Choroid plexus epithelial cell (primary cell): Measurements from ENCODE around the gene TEDC2.
"Not testable (repeated sequence)": the region's sequence is repeated elsewhere in the genome, so short reads cannot be mapped to it uniquely, and the experiment has no call there.

Source experiments
- DNase-seq: peaks from one replicate; pipeline ENCODE4 v3.0.0-alpha.2; 2010; ENCODE audit warnings: low read depth
- H3K4me3 ChIP-seq: 2 replicates; pipeline ENCODE4 v1.5.1; 2011; ENCODE audit warnings: low read depth, mild to moderate bottlenecking, control low read depth, low read length, moderate library complexity
- CTCF ChIP-seq: conservative IDR thresholded peaks from 2 replicates; pipeline ENCODE4 v1.5.1; 2011; ENCODE audit warnings: low read depth, mild to moderate bottlenecking, control low read depth, inconsistent platforms, low read length, moderate library complexity

TEDC2 gene

DNA sequence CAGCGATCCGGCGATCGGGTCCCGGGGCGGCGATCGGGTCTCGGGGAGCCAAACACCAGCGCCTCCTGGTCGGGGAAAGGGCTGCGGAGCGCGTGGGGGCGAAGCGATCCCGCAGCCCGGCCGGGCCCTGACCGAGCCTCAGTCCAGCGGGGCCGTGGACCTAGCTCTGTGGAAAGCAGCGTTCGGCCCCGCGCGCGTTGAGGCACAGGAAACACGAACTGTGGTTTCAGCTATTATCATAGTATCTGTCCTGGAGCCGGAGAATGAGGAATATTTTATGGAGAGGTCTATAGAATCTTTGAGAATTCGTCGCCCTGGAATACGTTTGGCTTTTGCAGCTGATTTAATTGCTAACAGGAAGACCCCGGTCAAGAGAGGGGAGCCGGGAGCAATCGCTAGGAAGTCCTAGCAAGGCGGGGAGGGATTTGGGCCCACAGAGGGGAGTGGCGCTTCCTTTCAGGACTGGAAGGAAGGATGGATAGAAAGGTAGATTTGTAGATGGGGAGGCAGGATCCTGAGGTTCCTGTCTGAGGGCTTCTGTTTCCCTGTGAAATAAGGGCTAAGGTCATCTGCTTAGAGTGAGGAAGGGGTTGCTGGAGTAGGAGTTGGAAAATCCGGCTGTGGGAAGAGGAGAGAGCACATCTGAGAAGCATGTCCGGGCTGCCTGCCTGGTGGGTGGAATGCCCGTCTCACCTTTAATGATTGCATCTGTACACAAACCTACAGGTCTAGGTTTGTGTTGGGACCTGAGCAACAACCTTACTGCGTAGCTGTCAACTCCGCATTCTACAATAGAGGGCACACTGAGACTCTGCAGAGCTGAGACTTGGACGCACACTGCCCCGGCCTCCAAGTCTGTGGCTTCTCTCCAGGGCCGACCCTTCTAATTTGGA is 29.9 kb upstream of the TEDC2 start:
- DNase-seq, result peak; percentile 47
- peak overlapping the region; percentile 87 for H3K4me3 ChIP-seq
- peak; percentile 42 for TF ChIP-seq CTCF

- TF ChIP-seq CTCF, result peak; percentile 29
- DNase-seq, result no peak
- no peak overlapping the region for H3K4me3 ChIP-seq
Observed at GRCh38 chr16:2432286-2432685, 27.6 kb upstream of the TEDC2 start.

- no peak for DNase-seq
- no peak for TF ChIP-seq CTCF
- no peak overlapping the region for H3K4me3 ChIP-seq
Observed at GRCh38 chr16:2432801-2433505, 27.0 kb upstream of the TEDC2 start.

- DNase-seq, H3K4me3 ChIP-seq: not testable (repeated sequence)
Observed at GRCh38 chr16:2435236-2435635, 24.7 kb upstream of the TEDC2 start.

DNA sequence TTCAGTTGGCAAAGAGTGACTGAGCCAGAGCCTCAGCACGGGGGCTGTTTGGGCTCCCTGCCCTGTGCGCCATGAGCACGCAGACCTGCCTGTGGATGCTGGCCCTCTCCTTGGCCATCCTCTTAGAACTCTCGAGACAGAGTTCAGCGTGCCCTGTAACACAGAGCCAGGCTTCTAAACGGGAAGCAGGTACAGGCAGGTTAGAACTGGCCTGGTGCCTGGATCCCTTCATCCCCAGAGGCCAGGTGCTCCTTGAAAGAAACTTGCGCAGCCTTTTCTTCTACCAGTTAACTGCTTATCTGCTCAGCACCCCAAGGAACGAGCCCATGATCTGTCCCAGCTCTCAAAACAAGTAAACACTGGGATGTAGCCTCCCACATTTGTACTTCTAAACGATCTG is 23.8 kb upstream of the TEDC2 start:
- no peak for DNase-seq
- H3K4me3 ChIP-seq, result no peak overlapping the region
- no peak for TF ChIP-seq CTCF

DNA sequence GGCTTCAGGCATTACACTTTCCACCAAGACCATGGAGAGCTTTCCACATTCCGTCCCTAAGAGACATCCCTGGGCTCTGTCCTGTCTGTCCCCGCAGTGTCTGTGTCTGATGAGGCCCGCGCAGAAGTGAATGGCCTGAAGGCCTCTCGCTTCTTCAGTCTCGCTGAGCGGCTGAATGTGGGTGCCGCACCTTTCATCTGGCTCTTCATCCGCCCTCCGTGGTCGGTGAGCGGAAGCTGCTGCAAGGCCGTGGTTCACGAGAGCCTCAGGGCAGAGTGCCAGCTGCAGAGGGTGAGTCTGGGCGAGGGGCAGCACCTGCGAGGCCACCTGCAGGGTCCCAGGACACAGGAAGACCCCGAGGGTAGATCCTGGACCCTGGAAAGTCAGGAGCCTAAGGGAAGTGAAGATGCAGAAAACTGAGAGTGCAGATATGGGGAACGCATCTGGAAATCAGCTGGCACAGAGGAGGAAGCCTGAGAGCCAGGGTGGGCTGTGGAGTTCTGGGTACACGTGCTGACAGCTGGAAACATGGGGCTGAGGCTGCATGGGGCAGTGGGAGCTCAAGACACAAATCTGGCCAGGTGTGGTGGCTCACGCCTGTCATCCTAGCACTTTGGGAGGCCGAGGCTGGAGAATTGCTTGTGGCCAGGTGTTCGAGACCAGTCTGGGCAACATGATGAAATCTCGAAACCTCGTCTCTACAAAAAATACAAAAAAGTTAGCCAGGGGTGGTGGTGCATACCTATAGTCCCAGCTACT is 22.7 kb upstream of the TEDC2 start:
- DNase-seq, result no peak
- no peak for TF ChIP-seq CTCF

GRCh38 chr16:2438121-2438520 is 21.8 kb upstream of the TEDC2 start:
- H3K4me3 ChIP-seq, result no peak overlapping the region
- TF ChIP-seq CTCF, result no peak
- no peak for DNase-seq

More for the DNA sequence above, 22.7 kb upstream of the TEDC2 start:
- H3K4me3 ChIP-seq, result no peak overlapping the region
